HG03095 (cell line): ENCODE measurements around the gene APOA4.
A peak's percentile ranks its signal among the peaks of the same experiment; 100 is the strongest.

Experiments used
- ATAC-seq: cut with Tn5 transposase; IDR thresholded peaks from one replicate; pipeline ENCODE4 v1.9.1; 2021; ENCODE audit warnings: moderate library complexity; ENCODE audit not compliant: unreplicated experiment

APOA4 gene

DNA sequence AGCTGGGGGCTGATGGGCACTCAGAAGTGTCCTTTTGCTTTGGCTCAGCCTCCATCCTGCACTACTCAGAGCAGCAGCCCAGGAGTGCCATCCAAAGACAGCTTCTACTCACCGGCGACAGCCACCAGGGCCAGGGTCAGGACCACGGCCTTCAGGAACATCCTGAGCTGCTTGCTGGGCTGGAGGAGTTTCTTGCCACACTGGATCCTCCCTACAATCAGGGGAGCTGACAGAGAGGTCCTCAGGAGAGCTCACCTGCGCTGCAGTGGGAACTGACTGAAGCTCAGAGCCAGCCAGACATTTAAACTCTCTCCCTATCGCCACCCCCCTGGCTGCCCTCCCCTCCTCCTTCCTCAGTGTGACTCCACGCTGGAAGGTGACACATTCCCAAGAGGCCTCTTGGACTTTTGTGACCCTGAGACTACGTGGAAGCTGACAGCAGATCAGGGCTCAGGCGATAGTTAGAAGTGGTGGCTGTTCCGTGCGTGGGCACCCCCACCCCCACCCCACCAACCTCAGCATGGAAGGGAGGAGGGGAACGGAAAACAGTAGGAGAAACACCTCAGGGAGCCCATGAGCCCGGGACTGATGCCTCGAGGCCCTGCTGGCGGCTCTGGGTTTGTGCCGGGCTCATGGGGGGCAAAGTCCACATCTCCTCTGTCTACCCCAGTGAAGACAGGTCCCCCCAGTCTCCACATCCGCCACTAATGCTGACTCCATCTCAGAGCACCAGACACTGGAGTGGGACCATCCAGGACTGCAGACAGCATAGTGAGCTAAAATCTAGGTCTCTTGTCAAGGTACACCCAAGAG, at the start of gene APOA4:
Gene APOA4, minus strand, starts transcription at position 274 of the 813 bp plus-strand sequence. Its CDS starts 113 bp downstream, at position 161.
- ATAC-seq = no peak

DNA sequence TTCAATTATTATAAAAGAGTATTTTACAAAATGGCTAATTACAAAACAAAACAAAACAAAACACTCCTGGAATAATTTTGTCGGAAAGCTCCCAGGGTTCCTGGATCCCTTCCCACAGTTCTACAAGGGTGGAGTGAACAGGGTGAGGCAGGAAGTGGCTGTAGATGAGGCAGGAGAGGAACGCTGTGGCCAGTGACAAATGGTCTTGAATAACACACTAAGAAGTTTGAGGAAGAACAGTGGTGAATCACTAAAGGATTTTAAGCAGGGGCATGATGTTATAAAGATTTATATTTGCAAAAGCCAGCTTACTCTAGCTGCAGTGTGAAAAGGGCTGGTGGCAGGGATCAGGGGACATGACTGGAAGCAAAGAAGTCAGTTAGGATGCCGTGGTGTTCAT, 48.1 kb upstream of the APOA4 start:
- ATAC-seq = no peak

DNA sequence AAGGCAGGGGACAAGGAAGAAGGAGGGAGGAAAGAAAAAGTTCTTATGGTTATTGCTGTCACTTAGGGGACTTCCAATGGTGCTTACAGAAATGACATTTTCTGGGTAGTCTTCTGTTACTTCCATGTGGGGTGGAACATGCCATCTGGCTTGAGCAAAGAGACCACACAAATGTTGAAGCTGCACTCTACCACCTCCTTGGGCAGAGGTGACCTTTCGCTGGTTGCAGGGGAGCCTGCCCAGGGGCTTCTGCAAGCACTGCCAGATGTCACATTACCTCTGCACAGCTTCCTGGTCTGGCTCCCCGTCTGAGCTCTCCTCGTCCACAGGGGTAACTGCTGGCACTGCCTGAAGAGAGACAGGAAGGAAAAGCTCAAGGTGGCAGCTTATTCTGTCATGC, 47.0 kb upstream of the APOA4 start:
- no peak for ATAC-seq

- ATAC-seq = no peak
Observed at GRCh38 chr11:116869610-116870009, 46.5 kb upstream of the APOA4 start.

GRCh38 chr11:116868066-116868465, 45.0 kb upstream of the APOA4 start:
- ATAC-seq = no peak

DNA sequence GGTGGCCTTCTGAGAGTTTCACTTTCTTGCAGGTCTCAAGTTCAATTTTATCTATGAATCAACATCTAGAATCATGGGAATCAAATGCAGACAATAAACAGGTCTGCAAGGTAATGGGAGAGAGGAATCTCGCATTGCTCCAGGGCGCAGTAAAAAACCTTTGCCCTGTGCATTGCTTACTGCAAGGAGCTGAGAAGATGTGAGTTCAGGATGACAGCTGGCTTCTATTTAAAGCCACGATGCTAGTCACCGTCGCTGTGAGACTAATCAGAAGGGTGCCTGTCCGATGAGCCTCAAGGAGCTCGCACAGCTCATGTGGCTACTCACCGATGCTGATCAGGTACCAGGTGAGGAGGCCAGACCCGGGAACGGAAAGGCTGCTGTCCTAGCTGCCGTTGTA, 44.5 kb upstream of the APOA4 start:
- ATAC-seq = no peak

- no peak for ATAC-seq
Observed at GRCh38 chr11:116866804-116867455, 43.8 kb upstream of the APOA4 start.

DNA sequence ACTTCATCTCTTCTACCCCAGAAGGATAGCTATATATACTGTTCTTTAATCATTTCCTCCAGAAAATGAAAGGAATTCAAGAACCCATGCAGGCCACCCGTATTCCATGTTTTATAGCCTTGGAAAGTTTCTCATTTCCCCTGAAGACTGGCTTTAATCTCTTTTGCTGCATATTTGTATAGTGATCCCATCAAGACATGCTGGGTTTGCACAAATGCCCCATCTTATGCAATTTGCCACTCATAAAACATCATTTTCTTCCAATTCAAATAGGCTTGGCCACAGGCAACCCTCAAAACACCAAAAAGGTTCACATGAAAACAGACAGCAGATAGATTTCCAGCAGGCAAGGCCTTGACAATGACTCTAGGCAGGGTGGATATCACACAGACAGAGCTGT, 42.6 kb upstream of the APOA4 start:
- no peak for ATAC-seq

DNA sequence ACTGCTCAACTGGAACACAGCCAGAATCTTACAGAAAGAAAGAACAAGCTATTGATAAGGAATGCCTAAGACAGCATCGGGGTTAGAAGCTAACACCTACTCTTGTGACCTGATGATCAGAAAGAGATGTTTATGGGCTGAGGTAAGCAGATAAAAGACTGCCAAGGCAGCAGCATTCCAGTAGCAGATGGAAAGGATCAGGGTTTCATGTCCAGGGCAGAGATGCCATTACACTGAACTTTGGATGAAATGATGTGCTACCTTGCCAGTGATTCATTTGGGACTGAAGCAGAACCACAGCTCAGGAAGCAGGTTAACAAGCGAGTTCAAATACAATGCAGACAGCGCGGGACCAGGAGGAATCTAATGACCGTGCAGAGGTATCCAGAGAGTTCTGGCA, 41.4 kb upstream of the APOA4 start:
- no peak for ATAC-seq

- ATAC-seq = no peak
Observed at GRCh38 chr11:116862951-116863350, 39.8 kb upstream of the APOA4 start.

DNA sequence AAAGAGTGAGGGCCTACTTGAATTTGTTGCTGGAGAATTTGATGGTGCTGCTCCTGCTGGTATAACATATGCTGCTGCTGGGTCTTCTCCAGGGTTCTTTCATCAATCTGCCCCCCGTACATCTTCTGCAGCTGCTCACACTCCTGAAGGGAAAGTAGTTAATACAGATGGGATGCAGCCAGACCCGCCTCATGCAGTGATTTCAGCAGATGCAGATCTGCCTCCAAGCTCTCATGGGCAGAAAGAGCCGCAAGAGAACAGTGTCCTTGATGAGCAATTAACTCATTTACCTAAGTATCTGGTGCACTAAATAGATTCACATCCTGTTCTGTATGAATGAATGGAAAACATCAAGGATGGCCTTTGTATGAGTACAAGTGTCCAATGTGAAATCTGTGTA, 39.1 kb upstream of the APOA4 start:
- ATAC-seq = no peak

DNA sequence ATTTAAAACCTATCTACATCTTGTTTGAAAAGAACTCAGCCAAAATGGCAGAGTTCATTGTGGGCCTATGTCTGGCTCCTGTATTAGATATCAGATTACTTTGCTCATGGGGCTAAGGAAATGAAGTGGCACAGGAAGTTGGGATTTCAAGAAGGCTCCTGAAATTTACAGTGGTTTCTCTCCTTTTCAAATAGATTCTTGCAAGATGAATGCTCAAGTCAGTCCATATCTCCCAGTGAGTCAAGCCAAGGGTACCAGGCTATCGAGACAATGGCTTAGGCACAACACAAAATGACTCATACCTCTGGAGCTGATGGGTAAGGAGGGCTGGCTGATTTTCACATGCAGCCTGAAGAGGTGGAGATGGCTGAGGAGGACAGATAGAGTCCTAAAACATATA, 38.4 kb upstream of the APOA4 start:
- ATAC-seq = no peak

GRCh38 chr11:116860303-116860702, 37.2 kb upstream of the APOA4 start:
- ATAC-seq = no peak

DNA sequence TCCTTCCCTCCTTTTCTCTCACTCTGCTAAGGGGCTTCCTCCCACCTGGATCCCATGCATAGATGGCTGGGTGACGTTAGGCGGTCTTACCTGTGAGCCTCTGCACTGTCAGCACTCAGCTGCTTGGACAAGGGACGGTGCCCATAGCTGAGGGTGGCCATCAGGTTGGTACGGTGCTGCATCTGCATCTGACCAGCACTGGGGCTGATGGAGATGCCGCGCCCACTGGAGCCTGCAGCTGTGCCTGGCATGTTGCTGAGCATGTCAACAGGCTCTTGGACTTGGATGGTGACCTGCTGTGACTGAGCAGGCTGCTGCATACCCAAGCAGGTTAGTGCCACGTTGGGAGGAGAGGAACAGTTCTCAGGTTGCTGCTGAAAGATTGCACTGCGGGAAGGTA, 36.1 kb upstream of the APOA4 start:
- no peak for ATAC-seq

DNA sequence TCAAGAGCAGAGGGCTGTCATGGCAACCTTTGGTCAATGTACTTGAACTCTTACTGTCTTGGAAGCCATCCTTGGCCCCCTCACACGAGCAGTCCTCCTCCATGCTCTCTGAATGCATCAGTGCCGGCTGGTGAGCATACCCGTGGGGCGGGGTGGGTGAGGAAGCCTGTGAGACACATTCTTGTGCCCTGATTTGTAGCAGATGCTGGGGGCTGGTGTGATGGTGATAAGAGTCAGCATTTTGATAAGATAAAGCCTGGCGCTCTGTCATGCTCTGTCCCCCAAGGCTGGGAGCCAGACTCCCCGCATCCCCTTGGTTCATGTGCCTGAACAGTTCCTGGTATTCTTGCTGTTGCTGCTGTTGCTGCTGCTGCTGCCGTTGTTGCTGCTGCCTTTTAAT, 34.8 kb upstream of the APOA4 start:
- no peak for ATAC-seq

DNA sequence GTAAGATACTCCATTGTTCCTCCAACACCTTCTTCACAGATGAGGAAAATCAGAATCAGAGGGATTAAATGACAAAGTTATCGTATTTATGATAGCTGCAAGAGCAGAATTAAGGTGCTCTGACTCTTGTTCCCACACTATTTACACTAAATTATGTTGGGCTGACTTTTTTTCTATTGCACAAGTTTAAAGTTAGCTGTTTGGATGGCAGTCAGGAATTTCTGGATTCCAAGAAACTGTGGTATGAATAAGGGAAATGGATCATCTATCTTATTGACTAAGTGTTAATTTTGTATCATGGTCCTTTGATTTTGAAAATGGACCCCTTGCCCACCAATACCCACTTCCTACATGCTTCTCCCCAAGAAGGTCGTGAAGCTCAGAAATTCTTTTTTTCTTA, 34.2 kb upstream of the APOA4 start:
- ATAC-seq = no peak

- ATAC-seq = no peak
Observed at GRCh38 chr11:116856423-116856822, 33.3 kb upstream of the APOA4 start.

DNA sequence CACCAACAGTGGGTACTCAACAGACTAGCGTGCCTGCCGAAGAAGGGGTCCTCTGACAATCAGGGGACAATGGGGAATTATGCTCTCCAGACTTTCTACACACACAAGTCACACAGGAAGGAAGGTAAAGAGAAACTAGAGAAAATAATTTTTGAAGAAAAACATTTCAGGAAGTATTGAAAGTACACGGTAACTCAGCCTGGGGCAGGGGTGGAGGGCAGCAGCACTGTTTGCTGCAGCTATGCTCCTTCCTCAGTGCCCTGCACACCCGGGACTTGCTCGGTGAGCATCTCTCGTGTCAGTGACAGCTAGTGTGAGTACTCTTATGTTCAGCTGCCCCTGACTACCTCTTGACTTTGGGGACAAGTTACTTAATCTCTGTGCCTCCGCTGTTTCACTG, 32.3 kb upstream of the APOA4 start:
- ATAC-seq = no peak

- peak; percentile 95 for ATAC-seq
Observed at GRCh38 chr11:116853461-116854073, 30.5 kb upstream of the APOA4 start.

- ATAC-seq = no peak
Observed at GRCh38 chr11:116852261-116853031, 29.3 kb upstream of the APOA4 start.

- ATAC-seq = no peak
Observed at GRCh38 chr11:116851626-116852025, 28.5 kb upstream of the APOA4 start.
